Endothelial cell of umbilical vein (primary cell): ENCODE measurements around the gene MRPS11.

ENCODE experiments used
- EZH2 ChIP-seq: IDR thresholded peaks from 2 replicates; pipeline ENCODE4 v1.6.1; 2012; ENCODE audit warnings: borderline replicate concordance, low read depth, mild to moderate bottlenecking, moderate library complexity, low read length, inconsistent platforms; ENCODE audit not compliant: severe bottlenecking
- GATA2 ChIP-seq: IDR thresholded peaks from 2 replicates; pipeline ENCODE4 v1.7.0; 2011; ENCODE audit warnings: low read depth, mild to moderate bottlenecking, moderate library complexity, mixed read lengths, low read length; ENCODE audit not compliant: insufficient read length, insufficient read depth
- JUN ChIP-seq: IDR thresholded peaks from 2 replicates; pipeline ENCODE4 v1.6.1; 2011; ENCODE audit warnings: borderline replicate concordance, low read depth; ENCODE audit not compliant: insufficient read length, insufficient read depth
- MAX ChIP-seq: IDR thresholded peaks from 2 replicates; pipeline ENCODE4 v1.6.1; 2011; ENCODE audit not compliant: insufficient read depth, insufficient read length
- MYC ChIP-seq: IDR thresholded peaks from one replicate; pipeline ENCODE4 v1.6.1; 2011; ENCODE audit warnings: mild to moderate bottlenecking, low read depth, low read length
- POLR2A ChIP-seq: IDR thresholded peaks from 2 replicates; pipeline ENCODE4 v1.6.1; 2012; ENCODE audit warnings: low read depth, mild to moderate bottlenecking, control low read depth, low read length
- POLR2AphosphoS5 ChIP-seq: IDR thresholded peaks from 2 replicates; pipeline ENCODE4 v1.6.1; 2012; ENCODE audit warnings: low read depth, mild to moderate bottlenecking, control low read depth, low read length, moderate library complexity; ENCODE audit not compliant: insufficient read depth
- TF ChIP-seq, protein P1 (sequence below), 2 donors: IDR thresholded peaks; 1 replicate in 1 of 2; 2 replicates in 1 of 2; pipeline ENCODE4 v1.5.1; 2011; ENCODE audit warnings: low read length in 2 of 2, mild to moderate bottlenecking in 2 of 2, moderate library complexity in 2 of 2, control low read depth in 1 of 2, inconsistent platforms in 1 of 2, low read depth in 1 of 2; ENCODE audit not compliant: insufficient read depth in 1 of 2; ENCODE audit errors: extremely low read depth in 1 of 2

- TF ChIP-seq GATA2 (no peak), POLR2A (no peak), EZH2 (no peak), POLR2AphosphoS5 (no peak), MAX (no peak), JUN (no peak), MYC (no peak)
- TF ChIP-seq, protein P1, sequence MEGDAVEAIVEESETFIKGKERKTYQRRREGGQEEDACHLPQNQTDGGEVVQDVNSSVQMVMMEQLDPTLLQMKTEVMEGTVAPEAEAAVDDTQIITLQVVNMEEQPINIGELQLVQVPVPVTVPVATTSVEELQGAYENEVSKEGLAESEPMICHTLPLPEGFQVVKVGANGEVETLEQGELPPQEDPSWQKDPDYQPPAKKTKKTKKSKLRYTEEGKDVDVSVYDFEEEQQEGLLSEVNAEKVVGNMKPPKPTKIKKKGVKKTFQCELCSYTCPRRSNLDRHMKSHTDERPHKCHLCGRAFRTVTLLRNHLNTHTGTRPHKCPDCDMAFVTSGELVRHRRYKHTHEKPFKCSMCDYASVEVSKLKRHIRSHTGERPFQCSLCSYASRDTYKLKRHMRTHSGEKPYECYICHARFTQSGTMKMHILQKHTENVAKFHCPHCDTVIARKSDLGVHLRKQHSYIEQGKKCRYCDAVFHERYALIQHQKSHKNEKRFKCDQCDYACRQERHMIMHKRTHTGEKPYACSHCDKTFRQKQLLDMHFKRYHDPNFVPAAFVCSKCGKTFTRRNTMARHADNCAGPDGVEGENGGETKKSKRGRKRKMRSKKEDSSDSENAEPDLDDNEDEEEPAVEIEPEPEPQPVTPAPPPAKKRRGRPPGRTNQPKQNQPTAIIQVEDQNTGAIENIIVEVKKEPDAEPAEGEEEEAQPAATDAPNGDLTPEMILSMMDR (IDR thresholded peaks at IDR 0.05; ENCODE audit: extremely low read depth in 1 of 2, insufficient read depth in 1 of 2, low read depth in 1 of 2, low read length in 2 of 2), result no peak
Measured at GRCh38 chr15:88491158-88491557, 23.6 kb downstream of the MRPS11 start.
